ENCODE data around the gene KLF3. TPM values are rescaled to one million over a fixed set of nuclear protein-coding genes. Genes with fewer than 3 reads are reported as not detected.
A peak's percentile ranks its signal among the peaks of the same experiment; 100 is the strongest.

KLF3 gene
- total RNA-seq, 1 donor from 2014 or later: 38.4 TPM

- H3K36me3 Mint-ChIP-seq (ENCODE audit: low read depth): no peaks in the 10 kb centered on the region
- no peak for TF ChIP-seq CTCF (conservative IDR thresholded peaks at IDR 0.05)
- H3K9me3 Mint-ChIP-seq: no peaks in the 10 kb centered on the region
- peak overlapping the region; percentile 58 for H3K4me3 Mint-ChIP-seq
- H3K27ac Mint-ChIP-seq (ENCODE audit: unreplicated experiment): no peak overlapping the region
- peaks cover 85% of the 10 kb centered on the region for H3K4me1 Mint-ChIP-seq
- DNase-seq (ENCODE audit: low read depth, low spot score): no peak
- H3K27me3 Mint-ChIP-seq (ENCODE audit: low read depth): no peaks in the 10 kb centered on the region
These were observed 4.4 kb downstream of the KLF3 start for GRCh38 chr4:38668203-38668971.

- no peak for TF ChIP-seq CTCF (conservative IDR thresholded peaks at IDR 0.05)
- DNase-seq (ENCODE audit: low read depth, low spot score): no peak
- Mint-ChIP-seq H3K9me3 (no peaks in the 10 kb centered on the region), H3K36me3 (ENCODE audit: low read depth) (no peaks in the 10 kb centered on the region), H3K27me3 (ENCODE audit: low read depth) (no peaks in the 10 kb centered on the region), H3K27ac (ENCODE audit: unreplicated experiment) (peak overlapping the region; percentile 89), H3K4me3 (peak overlapping the region; percentile 58), H3K4me1 (peaks cover 93% of the 10 kb centered on the region)
These were observed 5.2 kb downstream of the KLF3 start for GRCh38 chr4:38669208-38669607.

GRCh38 chr4:38670109-38670901 is 6.3 kb downstream of the KLF3 start:
- peak overlapping the region; percentile 59 for H3K4me3 Mint-ChIP-seq

GRCh38 chr4:38670939-38671591 is 7.1 kb downstream of the KLF3 start:
- Mint-ChIP-seq H3K9me3 (no peaks in the 10 kb centered on the region), H3K36me3 (ENCODE audit: low read depth) (no peaks in the 10 kb centered on the region), H3K27ac (ENCODE audit: unreplicated experiment) (peak overlapping the region; percentile 82), H3K27me3 (ENCODE audit: low read depth) (no peaks in the 10 kb centered on the region), H3K4me3 (peak overlapping the region; percentile 59), H3K4me1 (peaks cover 98% of the 10 kb centered on the region)
- no peak for DNase-seq (ENCODE audit: low read depth, low spot score)
- no peak for TF ChIP-seq CTCF (conservative IDR thresholded peaks at IDR 0.05)

More at GRCh38 chr4:38670109-38670901, 6.3 kb downstream of the KLF3 start:
- no peaks in the 10 kb centered on the region for H3K9me3 Mint-ChIP-seq
- TF ChIP-seq CTCF (conservative IDR thresholded peaks at IDR 0.05): no peak
- no peak for DNase-seq (ENCODE audit: low read depth, low spot score)
- no peaks in the 10 kb centered on the region for H3K27me3 Mint-ChIP-seq (ENCODE audit: low read depth)
- peaks cover 100% of the 10 kb centered on the region for H3K4me1 Mint-ChIP-seq
- H3K27ac Mint-ChIP-seq (ENCODE audit: unreplicated experiment): peak overlapping the region; percentile 13
- H3K36me3 Mint-ChIP-seq (ENCODE audit: low read depth): no peaks in the 10 kb centered on the region

- no peak for DNase-seq (ENCODE audit: low read depth, low spot score)
- no peaks in the 10 kb centered on the region for H3K27me3 Mint-ChIP-seq (ENCODE audit: low read depth)
- no peaks in the 10 kb centered on the region for H3K36me3 Mint-ChIP-seq (ENCODE audit: low read depth)
- no peaks in the 10 kb centered on the region for H3K9me3 Mint-ChIP-seq
- TF ChIP-seq CTCF (conservative IDR thresholded peaks at IDR 0.05): no peak
- H3K4me3 Mint-ChIP-seq: peak overlapping the region; percentile 77
- H3K27ac Mint-ChIP-seq (ENCODE audit: unreplicated experiment): peak overlapping the region; percentile 82
- H3K4me1 Mint-ChIP-seq: peaks cover 93% of the 10 kb centered on the region
These were observed 7.6 kb downstream of the KLF3 start for GRCh38 chr4:38671592-38671940.
